22Rv1 (cell line): ENCODE results near the gene RASL10A.

ENCODE experiments used
- ZFX ChIP-seq: fragments of 450-650 bp; IDR thresholded peaks from 2 replicates; pipeline ENCODE4 v1.6.1; 2017; ENCODE audit warnings: antibody characterized with exemption, borderline replicate concordance
- TF ChIP-seq, protein P1 (sequence below): fragments of 450-650 bp; IDR thresholded peaks from 2 replicates; pipeline ENCODE4 v1.5.1; 2017; ENCODE audit warnings: mild to moderate bottlenecking

- TF ChIP-seq, protein P1, sequence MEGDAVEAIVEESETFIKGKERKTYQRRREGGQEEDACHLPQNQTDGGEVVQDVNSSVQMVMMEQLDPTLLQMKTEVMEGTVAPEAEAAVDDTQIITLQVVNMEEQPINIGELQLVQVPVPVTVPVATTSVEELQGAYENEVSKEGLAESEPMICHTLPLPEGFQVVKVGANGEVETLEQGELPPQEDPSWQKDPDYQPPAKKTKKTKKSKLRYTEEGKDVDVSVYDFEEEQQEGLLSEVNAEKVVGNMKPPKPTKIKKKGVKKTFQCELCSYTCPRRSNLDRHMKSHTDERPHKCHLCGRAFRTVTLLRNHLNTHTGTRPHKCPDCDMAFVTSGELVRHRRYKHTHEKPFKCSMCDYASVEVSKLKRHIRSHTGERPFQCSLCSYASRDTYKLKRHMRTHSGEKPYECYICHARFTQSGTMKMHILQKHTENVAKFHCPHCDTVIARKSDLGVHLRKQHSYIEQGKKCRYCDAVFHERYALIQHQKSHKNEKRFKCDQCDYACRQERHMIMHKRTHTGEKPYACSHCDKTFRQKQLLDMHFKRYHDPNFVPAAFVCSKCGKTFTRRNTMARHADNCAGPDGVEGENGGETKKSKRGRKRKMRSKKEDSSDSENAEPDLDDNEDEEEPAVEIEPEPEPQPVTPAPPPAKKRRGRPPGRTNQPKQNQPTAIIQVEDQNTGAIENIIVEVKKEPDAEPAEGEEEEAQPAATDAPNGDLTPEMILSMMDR = no peak
- no peak for TF ChIP-seq ZFX
Observed at GRCh38 chr22:29265929-29266328, 49.6 kb downstream of the RASL10A start.
